Measurements from ENCODE around the gene YBX1.

DNA sequence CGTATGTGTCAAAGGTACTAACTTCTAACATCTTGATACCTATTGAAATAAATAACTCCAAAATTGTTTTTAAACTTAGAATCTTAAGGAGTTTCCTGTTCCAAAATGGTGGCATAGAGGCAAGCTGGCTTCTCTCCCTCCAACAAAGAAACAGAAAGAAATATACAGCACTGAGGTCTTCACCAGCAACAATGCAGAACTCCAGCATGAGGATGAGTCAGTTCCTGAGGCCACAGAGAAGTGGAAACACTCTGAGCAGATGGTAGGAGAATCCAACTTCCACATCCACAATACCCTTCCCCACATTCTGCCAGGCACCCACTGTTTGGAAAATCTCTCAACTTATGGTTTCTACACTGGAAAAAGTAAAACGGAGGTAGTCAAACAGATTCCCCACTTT is 36.2 kb upstream of the YBX1 start:
- TF ChIP-seq ETV6 (CRISPR knock-in tag; IDR thresholded peaks at IDR 0.05), result no peak
- TF ChIP-seq, protein P1, sequence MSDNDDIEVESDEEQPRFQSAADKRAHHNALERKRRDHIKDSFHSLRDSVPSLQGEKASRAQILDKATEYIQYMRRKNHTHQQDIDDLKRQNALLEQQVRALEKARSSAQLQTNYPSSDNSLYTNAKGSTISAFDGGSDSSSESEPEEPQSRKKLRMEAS (CRISPR knock-in tag; IDR thresholded peaks at IDR 0.05), result no peak
- no peak for TF ChIP-seq JUN (CRISPR knock-in tag; IDR thresholded peaks at IDR 0.05)
- TF ChIP-seq SMAD3 (CRISPR knock-in tag; IDR thresholded peaks at IDR 0.05; ENCODE audit: borderline replicate concordance), result no peak
- TF ChIP-seq, protein P2, sequence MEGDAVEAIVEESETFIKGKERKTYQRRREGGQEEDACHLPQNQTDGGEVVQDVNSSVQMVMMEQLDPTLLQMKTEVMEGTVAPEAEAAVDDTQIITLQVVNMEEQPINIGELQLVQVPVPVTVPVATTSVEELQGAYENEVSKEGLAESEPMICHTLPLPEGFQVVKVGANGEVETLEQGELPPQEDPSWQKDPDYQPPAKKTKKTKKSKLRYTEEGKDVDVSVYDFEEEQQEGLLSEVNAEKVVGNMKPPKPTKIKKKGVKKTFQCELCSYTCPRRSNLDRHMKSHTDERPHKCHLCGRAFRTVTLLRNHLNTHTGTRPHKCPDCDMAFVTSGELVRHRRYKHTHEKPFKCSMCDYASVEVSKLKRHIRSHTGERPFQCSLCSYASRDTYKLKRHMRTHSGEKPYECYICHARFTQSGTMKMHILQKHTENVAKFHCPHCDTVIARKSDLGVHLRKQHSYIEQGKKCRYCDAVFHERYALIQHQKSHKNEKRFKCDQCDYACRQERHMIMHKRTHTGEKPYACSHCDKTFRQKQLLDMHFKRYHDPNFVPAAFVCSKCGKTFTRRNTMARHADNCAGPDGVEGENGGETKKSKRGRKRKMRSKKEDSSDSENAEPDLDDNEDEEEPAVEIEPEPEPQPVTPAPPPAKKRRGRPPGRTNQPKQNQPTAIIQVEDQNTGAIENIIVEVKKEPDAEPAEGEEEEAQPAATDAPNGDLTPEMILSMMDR (IDR thresholded peaks at IDR 0.05), result no peak
- no peak for TF ChIP-seq NFE2L1 (CRISPR knock-in tag; IDR thresholded peaks at IDR 0.05)
- no peak for TF ChIP-seq NR1H2 (CRISPR knock-in tag; IDR thresholded peaks at IDR 0.05)
- TF ChIP-seq, protein P3, sequence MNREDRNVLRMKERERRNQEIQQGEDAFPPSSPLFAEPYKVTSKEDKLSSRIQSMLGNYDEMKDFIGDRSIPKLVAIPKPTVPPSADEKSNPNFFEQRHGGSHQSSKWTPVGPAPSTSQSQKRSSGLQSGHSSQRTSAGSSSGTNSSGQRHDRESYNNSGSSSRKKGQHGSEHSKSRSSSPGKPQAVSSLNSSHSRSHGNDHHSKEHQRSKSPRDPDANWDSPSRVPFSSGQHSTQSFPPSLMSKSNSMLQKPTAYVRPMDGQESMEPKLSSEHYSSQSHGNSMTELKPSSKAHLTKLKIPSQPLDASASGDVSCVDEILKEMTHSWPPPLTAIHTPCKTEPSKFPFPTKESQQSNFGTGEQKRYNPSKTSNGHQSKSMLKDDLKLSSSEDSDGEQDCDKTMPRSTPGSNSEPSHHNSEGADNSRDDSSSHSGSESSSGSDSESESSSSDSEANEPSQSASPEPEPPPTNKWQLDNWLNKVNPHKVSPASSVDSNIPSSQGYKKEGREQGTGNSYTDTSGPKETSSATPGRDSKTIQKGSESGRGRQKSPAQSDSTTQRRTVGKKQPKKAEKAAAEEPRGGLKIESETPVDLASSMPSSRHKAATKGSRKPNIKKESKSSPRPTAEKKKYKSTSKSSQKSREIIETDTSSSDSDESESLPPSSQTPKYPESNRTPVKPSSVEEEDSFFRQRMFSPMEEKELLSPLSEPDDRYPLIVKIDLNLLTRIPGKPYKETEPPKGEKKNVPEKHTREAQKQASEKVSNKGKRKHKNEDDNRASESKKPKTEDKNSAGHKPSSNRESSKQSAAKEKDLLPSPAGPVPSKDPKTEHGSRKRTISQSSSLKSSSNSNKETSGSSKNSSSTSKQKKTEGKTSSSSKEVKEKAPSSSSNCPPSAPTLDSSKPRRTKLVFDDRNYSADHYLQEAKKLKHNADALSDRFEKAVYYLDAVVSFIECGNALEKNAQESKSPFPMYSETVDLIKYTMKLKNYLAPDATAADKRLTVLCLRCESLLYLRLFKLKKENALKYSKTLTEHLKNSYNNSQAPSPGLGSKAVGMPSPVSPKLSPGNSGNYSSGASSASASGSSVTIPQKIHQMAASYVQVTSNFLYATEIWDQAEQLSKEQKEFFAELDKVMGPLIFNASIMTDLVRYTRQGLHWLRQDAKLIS (CRISPR knock-in tag; IDR thresholded peaks at IDR 0.05; ENCODE audit: borderline replicate concordance), result no peak
